SK-N-SH (cell line): ENCODE data around the gene RTN3.

Experiments
- EP300 ChIP-seq, 2 experiments: IDR thresholded peaks; 2 replicates each; pipeline versions ENCODE4 v1.4.0 to v1.6.1; 2012; ENCODE audit warnings: borderline replicate concordance in 1 of 2, low read depth in 1 of 2, low read length in 1 of 2
- GABPA ChIP-seq: IDR thresholded peaks from 2 replicates; pipeline ENCODE4 v1.4.0; 2012; ENCODE audit warnings: low read depth, mild to moderate bottlenecking
- POLR2AphosphoS5 ChIP-seq: IDR thresholded peaks from 2 replicates; pipeline ENCODE4 v1.6.1; 2012; ENCODE audit warnings: low read depth, low read length
- USF1 ChIP-seq: IDR thresholded peaks from 2 replicates; pipeline ENCODE4 v1.4.0; 2012; ENCODE audit warnings: low read depth, borderline replicate concordance
- TF ChIP-seq, protein P1 (sequence below): fragments of 200-600 bp; sonication (generic); IDR thresholded peaks from 2 replicates; pipeline ENCODE4 v1.6.1; 2017; ENCODE audit warnings: antibody characterized with exemption, mild to moderate bottlenecking, moderate library complexity
- TF ChIP-seq, protein P2 (sequence below): IDR thresholded peaks from 2 replicates; pipeline ENCODE4; 2012
- TF ChIP-seq, protein P3 (sequence below): fragments of 150-350 bp; IDR thresholded peaks from 2 replicates; pipeline ENCODE4 v1.6.1; 2016; ENCODE audit warnings: mild to moderate bottlenecking, low read depth, low read length

DNA sequence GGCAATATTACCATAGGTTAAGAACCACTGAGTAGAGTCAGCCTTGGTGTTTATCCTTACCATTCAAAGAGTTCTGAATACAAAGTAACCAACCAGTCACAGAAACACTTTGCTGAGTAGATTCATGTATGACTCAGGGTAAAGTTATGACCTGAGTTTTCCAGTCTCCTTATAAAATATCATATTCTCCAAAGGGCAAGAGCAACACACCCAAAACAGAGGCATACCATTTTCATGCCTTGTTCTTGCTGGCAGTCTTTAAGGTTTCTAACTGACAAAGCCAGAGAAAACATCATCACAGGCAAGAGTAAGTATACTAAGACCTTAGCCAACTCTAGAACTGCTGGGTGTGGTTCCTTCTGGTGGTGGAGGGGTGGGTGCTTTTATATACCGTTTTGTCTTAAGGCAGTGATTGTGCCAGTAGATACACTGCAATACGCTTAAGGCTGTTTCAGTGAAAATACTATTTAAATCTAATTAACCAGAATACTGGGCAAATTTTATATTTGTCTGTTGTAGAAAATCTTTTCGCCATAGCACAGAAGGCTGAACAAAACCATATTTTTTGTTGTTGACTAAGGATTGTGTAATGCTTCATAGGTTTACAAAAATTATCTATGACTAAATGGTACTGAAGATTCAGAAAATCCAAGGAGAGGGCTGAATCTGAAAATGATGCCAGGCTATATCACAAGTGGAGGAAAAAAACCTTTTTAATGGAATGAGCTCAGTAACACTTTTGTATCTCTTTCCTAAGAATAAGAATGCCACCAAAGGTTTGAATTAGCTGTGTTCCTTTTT is 13.1 kb upstream of the RTN3 start:
- TF ChIP-seq, protein P1, sequence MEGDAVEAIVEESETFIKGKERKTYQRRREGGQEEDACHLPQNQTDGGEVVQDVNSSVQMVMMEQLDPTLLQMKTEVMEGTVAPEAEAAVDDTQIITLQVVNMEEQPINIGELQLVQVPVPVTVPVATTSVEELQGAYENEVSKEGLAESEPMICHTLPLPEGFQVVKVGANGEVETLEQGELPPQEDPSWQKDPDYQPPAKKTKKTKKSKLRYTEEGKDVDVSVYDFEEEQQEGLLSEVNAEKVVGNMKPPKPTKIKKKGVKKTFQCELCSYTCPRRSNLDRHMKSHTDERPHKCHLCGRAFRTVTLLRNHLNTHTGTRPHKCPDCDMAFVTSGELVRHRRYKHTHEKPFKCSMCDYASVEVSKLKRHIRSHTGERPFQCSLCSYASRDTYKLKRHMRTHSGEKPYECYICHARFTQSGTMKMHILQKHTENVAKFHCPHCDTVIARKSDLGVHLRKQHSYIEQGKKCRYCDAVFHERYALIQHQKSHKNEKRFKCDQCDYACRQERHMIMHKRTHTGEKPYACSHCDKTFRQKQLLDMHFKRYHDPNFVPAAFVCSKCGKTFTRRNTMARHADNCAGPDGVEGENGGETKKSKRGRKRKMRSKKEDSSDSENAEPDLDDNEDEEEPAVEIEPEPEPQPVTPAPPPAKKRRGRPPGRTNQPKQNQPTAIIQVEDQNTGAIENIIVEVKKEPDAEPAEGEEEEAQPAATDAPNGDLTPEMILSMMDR = no peak
- TF ChIP-seq, protein P2, sequence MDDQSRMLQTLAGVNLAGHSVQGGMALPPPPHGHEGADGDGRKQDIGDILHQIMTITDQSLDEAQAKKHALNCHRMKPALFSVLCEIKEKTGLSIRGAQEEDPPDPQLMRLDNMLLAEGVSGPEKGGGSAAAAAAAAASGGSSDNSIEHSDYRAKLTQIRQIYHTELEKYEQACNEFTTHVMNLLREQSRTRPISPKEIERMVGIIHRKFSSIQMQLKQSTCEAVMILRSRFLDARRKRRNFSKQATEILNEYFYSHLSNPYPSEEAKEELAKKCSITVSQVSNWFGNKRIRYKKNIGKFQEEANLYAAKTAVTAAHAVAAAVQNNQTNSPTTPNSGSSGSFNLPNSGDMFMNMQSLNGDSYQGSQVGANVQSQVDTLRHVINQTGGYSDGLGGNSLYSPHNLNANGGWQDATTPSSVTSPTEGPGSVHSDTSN = peak; percentile 30; the same call in 1 of the 2 replicates
- TF ChIP-seq POLR2AphosphoS5 (peak; percentile 53; the same call in 1 of the 2 replicates), GABPA (no peak), USF1 (no peak), EP300 (IDR thresholded peaks at IDR 0.05; ENCODE audit: borderline replicate concordance in 1 of 2, low read depth in 1 of 2, low read length in 1 of 2) (peak in 1 of 2 experiments; percentile 20; a peak in 1 of 4 replicates)
- TF ChIP-seq, protein P3, sequence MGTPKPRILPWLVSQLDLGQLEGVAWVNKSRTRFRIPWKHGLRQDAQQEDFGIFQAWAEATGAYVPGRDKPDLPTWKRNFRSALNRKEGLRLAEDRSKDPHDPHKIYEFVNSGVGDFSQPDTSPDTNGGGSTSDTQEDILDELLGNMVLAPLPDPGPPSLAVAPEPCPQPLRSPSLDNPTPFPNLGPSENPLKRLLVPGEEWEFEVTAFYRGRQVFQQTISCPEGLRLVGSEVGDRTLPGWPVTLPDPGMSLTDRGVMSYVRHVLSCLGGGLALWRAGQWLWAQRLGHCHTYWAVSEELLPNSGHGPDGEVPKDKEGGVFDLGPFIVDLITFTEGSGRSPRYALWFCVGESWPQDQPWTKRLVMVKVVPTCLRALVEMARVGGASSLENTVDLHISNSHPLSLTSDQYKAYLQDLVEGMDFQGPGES = no peak
